A549 (cell line): ENCODE data around the gene CNDP1. TPM values are rescaled to one million over a fixed set of nuclear protein-coding genes. Genes with fewer than 3 reads are reported as not detected.

Source experiments
- ATAC-seq, 2 experiments: fragments of 200-7000 bp in 1 of 2; fragments of >200 bp in 1 of 2; cut with Nextera tagmentation in 1 of 2; cut with Tn5 transposase in 1 of 2; 3 replicates each; pipeline versions ENCODE4 v1.8.0 to v1.9.1; 2018 to 2020; ENCODE audit warnings: mild to moderate bottlenecking in 1 of 2, moderate library complexity in 1 of 2
- CTCF ChIA-PET: fragments of 300-600 bp; sonication (Branson Sonifier 250); formaldehyde crosslinking; extraction: SDS; loops from one replicate; lab custom pipeline; 2021; ENCODE audit warnings: antibody characterized with exemption, inconsistent platforms; lab: Yijun Ruan, JAX
- POLR2A ChIA-PET: fragments of 350-600 bp; formaldehyde crosslinking; extraction: SDS; loops from one replicate; lab custom pipeline; 2021; ENCODE audit warnings: antibody characterized with exemption, inconsistent platforms; lab: Yijun Ruan, JAX
- DNase-seq, 2 experiments: peaks; one replicate each; pipeline versions ENCODE4 v3.0.0 to v3.0.0-alpha.2; 2011 to 2016; ENCODE audit warnings: low read depth in 1 of 2, low spot score in 1 of 2
- FAIRE-seq: peaks from 2 replicates; lab custom pipeline; 2011; peaks lifted over from hg19 to GRCh38; lab: Jason Lieb, UNC
- H3K27ac ChIP-seq, 2 experiments: fragments of >200 bp; sonication (Bioruptor Twin); formaldehyde crosslinking; 3 replicates each; pipeline ENCODE4 v1.5.1; 2016 to 2017
- H3K4me1 ChIP-seq: fragments of >200 bp; sonication (Bioruptor Twin); formaldehyde crosslinking; 3 replicates; pipeline ENCODE4 v1.6.1; 2016
- H3K4me2 ChIP-seq: fragments of >200 bp; sonication (Bioruptor Twin); formaldehyde crosslinking; 3 replicates; pipeline ENCODE4 v1.6.1; 2016
- H3K4me3 ChIP-seq: fragments of >200 bp; sonication (Bioruptor Twin); formaldehyde crosslinking; 3 replicates; pipeline ENCODE4 v1.5.1; 2016
- H3K9me3 ChIP-seq: fragments of >200 bp; sonication (Bioruptor Twin); formaldehyde crosslinking; 3 replicates; pipeline ENCODE4 v1.6.1; 2016
- CBX8 ChIP-seq: fragments of 200-600 bp; sonication (generic); IDR thresholded peaks from 2 replicates; pipeline ENCODE4 v1.6.1; 2016
- CEBPB ChIP-seq, 2 experiments: fragments of >200 bp in 1 of 2; sonication (Bioruptor Twin) in 1 of 2; formaldehyde crosslinking in 1 of 2; IDR thresholded peaks; 2 replicates each; pipeline ENCODE4 v1.6.1; 2012 to 2016
- CHD2 ChIP-seq: fragments of 150-350 bp; IDR thresholded peaks from 2 replicates; pipeline ENCODE4 v1.6.1; 2014; ENCODE audit warnings: low read length; ENCODE audit not compliant: partially characterized antibody
- CHD4 ChIP-seq: fragments of 200-600 bp; sonication (generic); IDR thresholded peaks from 2 replicates; pipeline ENCODE4 v1.6.1; 2016; ENCODE audit warnings: antibody characterized with exemption, mild to moderate bottlenecking, borderline replicate concordance
- EHMT2 ChIP-seq: fragments of 200-600 bp; sonication (generic); IDR thresholded peaks from 2 replicates; pipeline ENCODE4 v1.6.1; 2016; ENCODE audit warnings: antibody characterized with exemption, low read depth, mild to moderate bottlenecking, moderate library complexity
- EP300 ChIP-seq, 2 experiments: fragments of >200 bp; sonication (Bioruptor Twin); formaldehyde crosslinking; IDR thresholded peaks; 2 replicates in 1 of 2; 3 replicates in 1 of 2; pipeline ENCODE4 v1.6.1; 2016 to 2017
- ESRRA ChIP-seq: fragments of 150-350 bp; IDR thresholded peaks from 2 replicates; pipeline ENCODE4 v1.6.1; 2014; ENCODE audit warnings: mild to moderate bottlenecking, low read length, borderline replicate concordance
- FOSB ChIP-seq: fragments of 250-450 bp; sonication (Bioruptor Pico); IDR thresholded peaks from 2 replicates; pipeline ENCODE4 v1.5.0; 2020; ENCODE audit warnings: mild to moderate bottlenecking, moderate library complexity
- FOSL2 ChIP-seq, 2 experiments: fragments of 450-650 bp in 1 of 2; fragments of >200 bp in 1 of 2; sonication (Bioruptor Twin) in 1 of 2; formaldehyde crosslinking; IDR thresholded peaks; 2 replicates each; pipeline versions ENCODE4 v1.5.0 to v1.6.1; 2016 to 2020; ENCODE audit warnings: mild to moderate bottlenecking in 1 of 2, moderate library complexity in 1 of 2
- HDAC2 ChIP-seq: fragments of 200-600 bp; sonication (generic); IDR thresholded peaks from 2 replicates; pipeline ENCODE4 v1.6.1; 2016
- HEYL ChIP-seq: fragments of 250-450 bp; sonication (Bioruptor Pico); IDR thresholded peaks from 2 replicates; pipeline ENCODE4 v1.8.0; 2021; ENCODE audit warnings: mild to moderate bottlenecking, moderate library complexity
- HOXB5 ChIP-seq: fragments of 250-450 bp; sonication (Bioruptor Pico); IDR thresholded peaks from 2 replicates; pipeline ENCODE4 v1.5.0; 2020; ENCODE audit warnings: mild to moderate bottlenecking, moderate library complexity
- MAZ ChIP-seq: fragments of 150-350 bp; IDR thresholded peaks from 2 replicates; pipeline ENCODE4 v1.6.1; 2014; ENCODE audit warnings: antibody characterized with exemption, low read depth, low read length, borderline replicate concordance
- MYC ChIP-seq: IDR thresholded peaks from 2 replicates; pipeline ENCODE4 v1.6.1; 2012; ENCODE audit warnings: mild to moderate bottlenecking, inconsistent platforms, low read length, improper control_type of control experiment, borderline replicate concordance
- PHF8 ChIP-seq: fragments of 200-600 bp; sonication (generic); IDR thresholded peaks from 2 replicates; pipeline ENCODE4 v1.6.1; 2016; ENCODE audit warnings: low read depth, mild to moderate bottlenecking, antibody characterized with exemption, moderate library complexity, borderline replicate concordance
- POLR2AphosphoS2 ChIP-seq: conservative IDR thresholded peaks from 2 replicates; pipeline ENCODE4 v1.6.1; 2012; ENCODE audit warnings: low read length, improper control_type of control experiment, inconsistent platforms
- RAD21 ChIP-seq, 2 experiments: fragments of >200 bp in 1 of 2; sonication (Bioruptor Twin) in 1 of 2; formaldehyde crosslinking in 1 of 2; IDR thresholded peaks in 1 of 2; conservative IDR thresholded peaks in 1 of 2; 2 replicates in 1 of 2; 3 replicates in 1 of 2; pipeline ENCODE4 v1.6.1; 2012 to 2018; ENCODE audit warnings: inconsistent platforms in 1 of 2
- RARB ChIP-seq: fragments of 250-450 bp; sonication (Bioruptor Pico); IDR thresholded peaks from 2 replicates; pipeline ENCODE4 v1.8.0; 2021; ENCODE audit warnings: mild to moderate bottlenecking, moderate library complexity
- SMC3 ChIP-seq: fragments of >200 bp; sonication (Bioruptor Twin); formaldehyde crosslinking; IDR thresholded peaks from 3 replicates; pipeline ENCODE4 v1.6.1; 2018; ENCODE audit warnings: inconsistent platforms
- TFCP2L1 ChIP-seq: fragments of 250-450 bp; sonication (Bioruptor Pico); IDR thresholded peaks from 2 replicates; pipeline ENCODE4 v1.5.0; 2021; ENCODE audit warnings: mild to moderate bottlenecking
- ZC3H11A ChIP-seq: fragments of 450-650 bp; IDR thresholded peaks from 2 replicates; pipeline ENCODE4 v1.6.1; 2014; ENCODE audit warnings: antibody characterized with exemption, mild to moderate bottlenecking
- WGBS: methylation state at CpG from one replicate; pipeline ENCODE4 v1.1.6; 2017; ENCODE audit errors: missing lambda C conversion rate; 5-methylcytosine and 5-hydroxymethylcytosine counted together
- polyA plus RNA-seq, 4 experiments: library from polyadenylated mRNA; depleted of rRNA in 3 of 4; stranded (reverse); fragments of >200 nt; fragmentation: RNase III in 1 of 4; extraction: RNeasy Plus Mini Kit Qiagen cat#74134 plus additional on column Dnase treatment in 1 of 4; gene quantifications; 2 replicates in 3 of 4; 3 replicates in 1 of 4; pipeline ENCODE4 v1.2.3, GENCODE V29; 2011 to 2017
- TF ChIP-seq, protein P1 (sequence below): fragments of >200 bp; sonication (Bioruptor Twin); formaldehyde crosslinking; IDR thresholded peaks from 3 replicates; pipeline ENCODE4 v1.5.1; 2016
- TF ChIP-seq, protein P2 (sequence below): fragments of >200 bp; sonication (Bioruptor Twin); formaldehyde crosslinking; IDR thresholded peaks from 2 replicates; pipeline ENCODE4 v1.6.1; 2016
- TF ChIP-seq, protein P3 (sequence below): fragments of 150-350 bp; IDR thresholded peaks from 2 replicates; pipeline ENCODE4 v1.6.1; 2014; ENCODE audit warnings: low read depth, mild to moderate bottlenecking, low read length

Gene CNDP1
- polyA plus RNA-seq, 2 of the 4 experiments (the other 2 are of a cell fraction) = 0.16 TPM; not detected in 1

DNA sequence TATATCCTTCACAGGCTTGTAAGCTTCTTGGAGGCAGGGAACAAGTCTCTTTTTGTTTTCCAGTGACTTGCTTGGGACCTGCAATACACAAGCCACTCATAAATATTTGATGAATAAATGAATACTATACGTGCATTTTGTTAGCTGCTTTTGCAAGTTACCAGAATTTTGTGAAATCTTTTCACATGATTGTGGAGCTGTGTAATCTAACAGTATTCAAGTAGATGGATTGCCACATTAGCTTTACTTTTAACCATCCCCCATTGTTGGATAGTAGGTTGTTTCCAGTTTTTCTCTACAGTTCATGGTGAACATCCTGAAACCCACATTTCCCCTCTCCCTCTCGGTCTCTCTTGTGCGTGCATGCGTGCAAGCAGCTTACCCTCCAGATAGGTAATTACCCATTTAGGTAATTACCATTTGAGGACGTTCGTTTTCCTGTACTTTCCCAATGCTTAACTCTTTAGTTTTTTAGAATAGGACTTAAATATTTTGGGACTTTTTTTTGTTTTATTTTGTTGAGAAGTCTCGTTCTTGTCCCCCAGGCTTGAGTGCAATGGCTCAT is 75.8 kb downstream of the CNDP1 start (continued):
- TF ChIP-seq, protein P1, sequence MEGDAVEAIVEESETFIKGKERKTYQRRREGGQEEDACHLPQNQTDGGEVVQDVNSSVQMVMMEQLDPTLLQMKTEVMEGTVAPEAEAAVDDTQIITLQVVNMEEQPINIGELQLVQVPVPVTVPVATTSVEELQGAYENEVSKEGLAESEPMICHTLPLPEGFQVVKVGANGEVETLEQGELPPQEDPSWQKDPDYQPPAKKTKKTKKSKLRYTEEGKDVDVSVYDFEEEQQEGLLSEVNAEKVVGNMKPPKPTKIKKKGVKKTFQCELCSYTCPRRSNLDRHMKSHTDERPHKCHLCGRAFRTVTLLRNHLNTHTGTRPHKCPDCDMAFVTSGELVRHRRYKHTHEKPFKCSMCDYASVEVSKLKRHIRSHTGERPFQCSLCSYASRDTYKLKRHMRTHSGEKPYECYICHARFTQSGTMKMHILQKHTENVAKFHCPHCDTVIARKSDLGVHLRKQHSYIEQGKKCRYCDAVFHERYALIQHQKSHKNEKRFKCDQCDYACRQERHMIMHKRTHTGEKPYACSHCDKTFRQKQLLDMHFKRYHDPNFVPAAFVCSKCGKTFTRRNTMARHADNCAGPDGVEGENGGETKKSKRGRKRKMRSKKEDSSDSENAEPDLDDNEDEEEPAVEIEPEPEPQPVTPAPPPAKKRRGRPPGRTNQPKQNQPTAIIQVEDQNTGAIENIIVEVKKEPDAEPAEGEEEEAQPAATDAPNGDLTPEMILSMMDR = no peak
- TF ChIP-seq EHMT2 = no peak
- no peak for TF ChIP-seq HOXB5 (CRISPR knock-in tag)
- TF ChIP-seq RARB = no peak

DNA sequence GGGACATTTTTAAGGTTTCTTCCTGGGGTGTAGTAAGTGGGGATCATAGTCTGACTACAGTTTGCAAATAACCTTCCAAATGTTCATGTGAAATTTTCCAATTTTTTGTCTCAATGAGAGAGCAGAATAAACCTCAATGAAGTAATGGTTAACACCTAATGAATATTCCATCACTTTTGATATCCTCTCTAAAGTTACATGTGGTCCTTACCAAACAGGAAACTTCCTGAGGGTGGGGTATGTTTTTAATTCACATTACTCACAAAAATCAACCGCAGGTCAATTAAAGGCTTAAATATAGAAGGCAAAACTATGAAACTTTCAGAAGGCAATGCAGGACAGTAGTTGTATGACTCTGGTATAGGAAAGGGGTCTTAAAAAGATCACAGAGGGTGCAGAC is 76.6 kb downstream of the CNDP1 start:
- Histone ChIP-seq H3K4me1 (no peaks in the 10 kb centered on the region), H3K9me3 (no peaks in the 10 kb centered on the region; the same call in 2 of the 3 replicates), H3K4me2 (no peak overlapping the region), H3K4me3 (no peak overlapping the region), H3K27ac (no peak overlapping the region)
- no peak for TF ChIP-seq HDAC2
- no peak for TF ChIP-seq HEYL
- TF ChIP-seq FOSB (CRISPR knock-in tag) = no peak
- TF ChIP-seq, protein P2, sequence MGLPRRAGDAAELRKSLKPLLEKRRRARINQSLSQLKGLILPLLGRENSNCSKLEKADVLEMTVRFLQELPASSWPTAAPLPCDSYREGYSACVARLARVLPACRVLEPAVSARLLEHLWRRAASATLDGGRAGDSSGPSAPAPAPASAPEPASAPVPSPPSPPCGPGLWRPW = no peak
- no peak for TF ChIP-seq PHF8
- no peak for TF ChIP-seq HOXB5 (CRISPR knock-in tag)
- TF ChIP-seq ZC3H11A = no peak
- no peak for TF ChIP-seq RAD21 (conservative IDR thresholded peaks at IDR 0.05 in 1 of 2, IDR thresholded peaks at IDR 0.05 in 1 of 2)
- no peak for TF ChIP-seq POLR2AphosphoS2
- ATAC-seq (no peak), DNase-seq (no peak), FAIRE-seq (no peak)
- CTCF ChIA-PET = no interaction called here
- WGBS = 100% methylated on average over 1 of the region's 1 CpG
- POLR2A ChIA-PET = no interaction called here

DNA sequence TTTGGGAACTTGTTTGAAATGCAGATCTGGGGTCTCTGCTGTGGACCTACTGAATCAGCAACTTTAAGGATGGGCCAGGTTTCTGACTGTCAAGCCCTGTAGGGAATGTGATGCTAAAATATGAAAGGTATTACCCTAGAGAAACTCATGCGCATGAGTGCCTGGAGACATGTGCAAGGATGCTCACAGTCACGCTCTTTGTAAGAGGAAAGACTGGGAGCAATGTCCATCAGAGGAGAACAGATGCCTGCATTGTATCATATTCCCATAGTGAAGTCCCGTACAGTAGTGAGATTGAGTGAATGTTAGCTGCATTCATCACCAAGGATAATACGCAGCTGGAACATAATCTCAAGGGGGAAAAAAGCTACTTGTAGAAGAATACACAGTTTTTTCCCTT is 77.5 kb downstream of the CNDP1 start:
- ChIA-PET POLR2A (no interaction called here), CTCF (no interaction called here)
- H3K4me1 ChIP-seq = no peaks in the 10 kb centered on the region
- 81% methylated on average over 4 of the region's 4 CpGs for WGBS
- H3K27ac ChIP-seq = no peak overlapping the region
- ATAC-seq = no peak
- no peak overlapping the region for H3K4me3 ChIP-seq
- TF ChIP-seq TFCP2L1 (CRISPR knock-in tag) (no peak), FOSL2 (IDR thresholded peaks at IDR 0.05) (no peak), FOSL2 (CRISPR knock-in tag; IDR thresholded peaks at IDR 0.05) (no peak), CHD4 (no peak), CHD2 (no peak), PHF8 (no peak), ZC3H11A (no peak), RAD21 (conservative IDR thresholded peaks at IDR 0.05 in 1 of 2, IDR thresholded peaks at IDR 0.05 in 1 of 2) (no peak)
- TF ChIP-seq, protein P3, sequence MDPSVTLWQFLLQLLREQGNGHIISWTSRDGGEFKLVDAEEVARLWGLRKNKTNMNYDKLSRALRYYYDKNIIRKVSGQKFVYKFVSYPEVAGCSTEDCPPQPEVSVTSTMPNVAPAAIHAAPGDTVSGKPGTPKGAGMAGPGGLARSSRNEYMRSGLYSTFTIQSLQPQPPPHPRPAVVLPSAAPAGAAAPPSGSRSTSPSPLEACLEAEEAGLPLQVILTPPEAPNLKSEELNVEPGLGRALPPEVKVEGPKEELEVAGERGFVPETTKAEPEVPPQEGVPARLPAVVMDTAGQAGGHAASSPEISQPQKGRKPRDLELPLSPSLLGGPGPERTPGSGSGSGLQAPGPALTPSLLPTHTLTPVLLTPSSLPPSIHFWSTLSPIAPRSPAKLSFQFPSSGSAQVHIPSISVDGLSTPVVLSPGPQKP = no peak
- no peak for FAIRE-seq
- H3K4me2 ChIP-seq = no peak overlapping the region
- DNase-seq = no peak
- no peaks in the 10 kb centered on the region; the same call in 2 of the 3 replicates for H3K9me3 ChIP-seq

DNA sequence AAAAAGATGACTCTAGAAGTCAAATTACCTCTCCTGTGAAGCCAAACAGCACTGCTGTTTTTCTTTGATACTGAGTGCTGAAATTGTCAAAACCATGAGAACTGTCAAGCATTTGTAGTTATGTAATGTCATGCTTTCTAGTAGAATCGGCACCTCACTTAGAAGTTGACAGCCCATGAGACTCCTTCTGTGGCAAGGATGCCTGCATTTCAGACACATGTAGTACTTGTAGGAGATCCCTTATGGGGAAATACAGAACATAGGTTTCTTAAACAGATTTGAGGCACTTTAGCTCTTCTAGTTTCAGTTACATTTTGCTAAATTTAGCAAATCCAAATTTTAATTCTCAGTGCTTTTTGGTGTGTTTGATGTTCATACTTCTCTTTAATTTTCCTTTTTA is 79.1 kb downstream of the CNDP1 start:
- Histone ChIP-seq H3K4me2 (no peak overlapping the region), H3K4me3 (no peak overlapping the region)
- TF ChIP-seq EP300 (IDR thresholded peaks at IDR 0.05) = no peak
- no peak for TF ChIP-seq CEBPB (IDR thresholded peaks at IDR 0.05)
- no peak for TF ChIP-seq SMC3
- TF ChIP-seq MYC = no peak
- TF ChIP-seq HEYL = no peak
- TF ChIP-seq MAZ = no peak
- no peak for TF ChIP-seq ESRRA
- TF ChIP-seq HOXB5 (CRISPR knock-in tag) = no peak
- no peak for TF ChIP-seq POLR2AphosphoS2
- TF ChIP-seq CBX8 = no peak
- TF ChIP-seq, all 56 proteins: peak for 0
- 100% methylated on average over 1 of the region's 1 CpG for WGBS
- no peaks in the 10 kb centered on the region for H3K4me1 ChIP-seq
- H3K27ac ChIP-seq = no peak overlapping the region
- DNase-seq = no peak
- ATAC-seq = no peak
- FAIRE-seq = no peak
- ChIA-PET POLR2A (no interaction called here), CTCF (no interaction called here)
- no peaks in the 10 kb centered on the region; the same call in 2 of the 3 replicates for H3K9me3 ChIP-seq
